GM12873 (cell line): Measurements from ENCODE around the gene GNG7.

Experiments
- CTCF ChIP-seq: IDR thresholded peaks from 2 replicates; pipeline ENCODE4 v1.5.1; 2012; ENCODE audit warnings: low read depth, mild to moderate bottlenecking, moderate library complexity, low read length, control low read depth; ENCODE audit not compliant: insufficient read depth; ENCODE audit errors: missing control alignments

The GNG7 gene

DNA sequence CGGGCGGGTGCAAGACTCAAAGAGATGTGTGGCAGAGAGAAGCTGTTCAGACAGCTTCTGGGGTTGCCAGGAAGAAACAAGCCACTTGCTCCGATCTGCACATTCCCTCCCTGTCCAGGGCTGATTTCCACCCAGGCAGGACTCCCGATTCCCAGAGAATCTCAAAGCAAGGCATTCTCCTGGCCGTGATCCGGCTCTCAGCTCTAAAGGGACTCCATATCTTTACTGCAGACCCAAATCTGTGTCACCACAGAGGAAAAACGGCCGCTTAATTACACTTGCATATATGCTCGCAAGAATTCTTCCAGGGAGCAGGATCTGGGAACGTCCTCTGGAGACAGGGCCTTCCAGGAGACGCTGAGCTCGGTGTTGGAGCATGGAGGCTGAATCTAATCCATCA, 25.7 kb downstream of the GNG7 start:
- TF ChIP-seq CTCF = no peak

GRCh38 chr19:2675892-2676291, 26.6 kb downstream of the GNG7 start:
- TF ChIP-seq CTCF = no peak

GRCh38 chr19:2670217-2670616, 32.3 kb downstream of the GNG7 start:
- TF ChIP-seq CTCF = no peak

DNA sequence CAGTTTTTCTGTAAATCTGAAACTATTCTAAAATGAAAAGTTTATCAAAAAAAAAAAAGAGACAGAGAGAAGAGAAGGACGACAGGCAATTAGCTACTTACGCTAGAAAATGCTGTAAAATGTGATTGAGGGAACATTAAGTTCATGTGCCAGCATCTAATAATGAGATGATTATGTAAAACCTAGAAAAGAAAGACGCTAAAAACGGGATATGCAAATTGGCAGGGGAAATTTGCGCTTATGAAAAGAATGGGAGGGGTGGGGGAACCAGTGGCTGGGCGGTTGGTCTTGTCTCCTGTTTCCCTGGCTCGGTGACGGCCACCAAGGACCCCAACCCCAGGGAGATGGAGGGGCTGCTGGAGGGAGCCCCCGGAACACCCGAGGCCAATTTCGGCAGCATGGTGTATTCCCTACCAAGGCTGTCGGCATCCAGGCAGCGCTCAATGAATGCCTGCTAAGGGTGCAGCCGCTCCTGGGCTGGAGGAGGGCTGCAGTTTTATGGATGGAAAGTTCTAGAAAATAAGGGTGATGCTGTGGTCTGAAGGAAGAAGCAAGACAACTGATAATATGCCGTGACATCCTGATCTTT, 34.2 kb downstream of the GNG7 start:
- no peak for TF ChIP-seq CTCF

GRCh38 chr19:2666344-2666994, 36.0 kb downstream of the GNG7 start:
- TF ChIP-seq CTCF = no peak

GRCh38 chr19:2665103-2665502, 37.4 kb downstream of the GNG7 start:
- no peak for TF ChIP-seq CTCF

GRCh38 chr19:2663920-2664571, 38.4 kb downstream of the GNG7 start:
- TF ChIP-seq CTCF = peak; percentile 53
